Fibroblast of the aortic adventitia (primary cell): ENCODE data around the gene PCED1A. TPM values are rescaled to one million over a fixed set of nuclear protein-coding genes. Genes with fewer than 3 reads are reported as not detected.

Experiments used
- DNase-seq: peaks from one replicate; pipeline ENCODE4 v3.0.0-alpha.2; 2010; ENCODE audit warnings: low read depth
- H3K4me3 ChIP-seq: 2 replicates; pipeline ENCODE4 v1.5.1; 2011; ENCODE audit warnings: low read depth, mild to moderate bottlenecking, control low read depth, low read length, moderate library complexity
- CTCF ChIP-seq: IDR thresholded peaks from 2 replicates; pipeline ENCODE4 v1.5.1; 2011; ENCODE audit warnings: mild to moderate bottlenecking, low read length, control low read depth, inconsistent platforms; ENCODE audit not compliant: insufficient read depth
- total RNA-seq: library from RNA; depleted of rRNA; stranded (reverse); fragments of >200 nt; gene quantifications from 2 replicates; pipeline ENCODE4 v1.2.3, GENCODE V29; 2012; ENCODE audit warnings: low replicate concordance

The PCED1A gene
- total RNA-seq, 1 donor, result 21.1 TPM

- peak; percentile 20 for DNase-seq
- no peak overlapping the region for H3K4me3 ChIP-seq
- no peak for TF ChIP-seq CTCF
Measured at GRCh38 chr20:2858591-2858990, 18.1 kb upstream of the PCED1A start.

- no peak for DNase-seq
- H3K4me3 ChIP-seq, result no peak overlapping the region
- TF ChIP-seq CTCF, result no peak
Measured at GRCh38 chr20:2851086-2851485, 10.6 kb upstream of the PCED1A start.

- TF ChIP-seq CTCF, result no peak
- H3K4me3 ChIP-seq, result no peak overlapping the region
- no peak for DNase-seq
Measured at GRCh38 chr20:2849529-2849928, 9.1 kb upstream of the PCED1A start.

- H3K4me3 ChIP-seq, result no peak overlapping the region
- TF ChIP-seq CTCF, result no peak
- DNase-seq, result no peak
Measured at GRCh38 chr20:2847802-2848201, 7.3 kb upstream of the PCED1A start.

GRCh38 chr20:2846698-2847097 lies 6.2 kb upstream of the PCED1A start:
- TF ChIP-seq CTCF, result no peak
- no peak overlapping the region for H3K4me3 ChIP-seq
- DNase-seq, result no peak

- DNase-seq, result no peak
- no peak for TF ChIP-seq CTCF
- H3K4me3 ChIP-seq, result no peak overlapping the region
Measured at GRCh38 chr20:2845607-2846006, 5.2 kb upstream of the PCED1A start.

GRCh38 chr20:2840967-2841531 lies 594 bp upstream of the PCED1A start:
- no peak for TF ChIP-seq CTCF
- H3K4me3 ChIP-seq, result peak overlapping the region; percentile 88
- peak; percentile 66 for DNase-seq
